Neuronal stem cell (in vitro differentiated cells): ENCODE results near the gene VSTM2L.

ENCODE experiments used
- DNase-seq: peaks from one replicate; pipeline ENCODE4 v3.0.0-alpha.2; 2013; ENCODE audit warnings: low spot score
- H2AFZ ChIP-seq: one replicate; pipeline ENCODE4 v1.6.1; 2013; ENCODE audit warnings: mild to moderate bottlenecking, low read length, inconsistent platforms
- H2AK5ac ChIP-seq: 2 replicates; pipeline ENCODE4 v1.6.1; 2013; ENCODE audit warnings: low read depth, mild to moderate bottlenecking, inconsistent platforms, low read length, moderate library complexity, mixed read lengths
- H2BK120ac ChIP-seq: 2 replicates; pipeline ENCODE4 v1.6.1; 2013; ENCODE audit warnings: low read depth, mild to moderate bottlenecking, inconsistent platforms, low read length, moderate library complexity, mixed read lengths
- H2BK12ac ChIP-seq: one replicate; pipeline ENCODE4 v1.6.1; 2013; ENCODE audit warnings: low read length, inconsistent platforms
- H2BK15ac ChIP-seq: 2 replicates; pipeline ENCODE4 v1.6.1; 2013; ENCODE audit warnings: mild to moderate bottlenecking, low read length, inconsistent platforms, mixed read lengths
- H2BK5ac ChIP-seq: one replicate; pipeline ENCODE4 v1.6.1; 2013; ENCODE audit warnings: inconsistent platforms, mild to moderate bottlenecking, low read length, moderate library complexity
- H3K14ac ChIP-seq: one replicate; pipeline ENCODE4 v1.6.1; 2013; ENCODE audit warnings: low read length, inconsistent platforms
- H3K18ac ChIP-seq: 2 replicates; pipeline ENCODE4 v1.6.1; 2013; ENCODE audit warnings: low read length, inconsistent platforms
- H3K23ac ChIP-seq: 2 replicates; pipeline ENCODE4 v1.6.1; 2013; ENCODE audit warnings: low read depth, mild to moderate bottlenecking, mixed read lengths, low read length, inconsistent platforms; ENCODE audit not compliant: poor library complexity
- H3K27ac ChIP-seq: replicated peaks from 3 replicates; pipeline ENCODE4 v1.5.1; 2013; ENCODE audit warnings: low read length, inconsistent platforms
- H3K27me3 ChIP-seq, 3 experiments: 2 replicates each; pipeline ENCODE4 v1.6.1; 2013; ENCODE audit warnings: low read length in 3 of 3, mild to moderate bottlenecking in 2 of 3, inconsistent platforms in 1 of 3, low read depth in 1 of 3, mixed read lengths in 1 of 3, moderate library complexity in 1 of 3; ENCODE audit not compliant: control insufficient read depth in 3 of 3, insufficient read depth in 3 of 3
- H3K36me3 ChIP-seq, 2 donors: replicated peaks in 1 of 2; 2 replicates each; pipeline ENCODE4 v1.6.1; 2013; ENCODE audit warnings: low read length in 2 of 2; ENCODE audit not compliant: control insufficient read depth in 2 of 2, insufficient read depth in 2 of 2
- H3K4ac ChIP-seq: 2 replicates; pipeline ENCODE4 v1.6.1; 2013; ENCODE audit warnings: inconsistent platforms, mild to moderate bottlenecking, low read length, moderate library complexity
- H3K4me1 ChIP-seq, 2 donors: 1 replicate in 1 of 2; 2 replicates in 1 of 2; pipeline ENCODE4 v1.6.1; 2013; ENCODE audit warnings: low read length in 2 of 2, low read depth in 1 of 2; ENCODE audit not compliant: control insufficient read depth in 2 of 2, insufficient read depth in 1 of 2
- H3K4me2 ChIP-seq: one replicate; pipeline ENCODE4 v1.6.1; 2013; ENCODE audit warnings: mild to moderate bottlenecking, low read length, inconsistent platforms; ENCODE audit not compliant: insufficient read depth, poor library complexity, severe bottlenecking
- H3K4me3 ChIP-seq, 2 donors: 2 replicates each; pipeline ENCODE4 v1.5.1; 2013; ENCODE audit warnings: low read length in 2 of 2, mild to moderate bottlenecking in 2 of 2, inconsistent platforms in 1 of 2, moderate library complexity in 1 of 2
- H3K79me1 ChIP-seq: one replicate; pipeline ENCODE4 v1.6.1; 2013; ENCODE audit warnings: low read depth, mild to moderate bottlenecking, inconsistent platforms, low read length, moderate library complexity
- H3K9ac ChIP-seq: one replicate; pipeline ENCODE4 v1.6.1; 2013; ENCODE audit warnings: mild to moderate bottlenecking, low read depth, low read length, inconsistent platforms; ENCODE audit not compliant: poor library complexity
- H3K9me3 ChIP-seq, 2 donors: replicated peaks in 1 of 2; 2 replicates each; pipeline versions ENCODE3 to v1.6.1; 2013; ENCODE audit warnings: low read length in 2 of 2, mild to moderate bottlenecking in 2 of 2, inconsistent platforms in 1 of 2, low read depth in 1 of 2, mixed read lengths in 1 of 2, moderate library complexity in 1 of 2; ENCODE audit not compliant: control insufficient read depth in 2 of 2, insufficient read depth in 1 of 2
- H4K8ac ChIP-seq: one replicate; pipeline ENCODE4 v1.6.1; 2013; ENCODE audit warnings: low read depth, mild to moderate bottlenecking, inconsistent platforms, low read length, moderate library complexity
- H4K91ac ChIP-seq: one replicate; pipeline ENCODE4 v1.6.1; 2013; ENCODE audit warnings: low read length, low read depth, mild to moderate bottlenecking, inconsistent platforms; ENCODE audit not compliant: poor library complexity
- WGBS, 2 donors: extraction: QIAGEN DNeasy Blood & Tissue Kit; methylation state at CpG; one replicate each; pipeline ENCODE4 v1.1.7; 2013; ENCODE audit warnings: missing lambda C conversion rate in 2 of 2, mixed read lengths in 1 of 2; ENCODE audit not compliant: insufficient read length in 2 of 2, insufficient replicate concordance in 1 of 2; ENCODE audit errors: extremely low coverage in 2 of 2; 5-methylcytosine and 5-hydroxymethylcytosine counted together

Gene VSTM2L

GRCh38 chr20:37992802-37993409 lies 90.0 kb downstream of the VSTM2L start:
- no CpG with 5 or more reads among the region's 5 CpGs for WGBS, 2 donors
- no peak overlapping the region for H2AK5ac ChIP-seq
- no peaks in the 10 kb centered on the region for H3K9me3 ChIP-seq
- peaks cover 0 to 3% of the 10 kb centered on the region in 2 donors for H3K4me1 ChIP-seq
- H3K27ac ChIP-seq, result no peak overlapping the region
- H3K14ac ChIP-seq, result no peak overlapping the region
- H3K4me2 ChIP-seq, result no peak overlapping the region
- no peak overlapping the region for H2BK15ac ChIP-seq
- no peak overlapping the region for H3K18ac ChIP-seq
- H4K91ac ChIP-seq, result no peak overlapping the region
- peaks cover 37 to 96% of the 10 kb centered on the region in 2 donors for H3K36me3 ChIP-seq
- H2BK5ac ChIP-seq, result no peak overlapping the region
- no peaks in the 10 kb centered on the region for H3K79me1 ChIP-seq
- no peak for DNase-seq
- H3K27me3 ChIP-seq, result no peaks in the 10 kb centered on the region
- no peak overlapping the region for H2AFZ ChIP-seq
- no peak overlapping the region for H2BK12ac ChIP-seq
- H4K8ac ChIP-seq, result no peak overlapping the region
- H3K9ac ChIP-seq, result no peak overlapping the region
- no peak overlapping the region for H3K23ac ChIP-seq
- no peak overlapping the region for H3K4ac ChIP-seq
- H2BK120ac ChIP-seq, result no peak overlapping the region
- H3K4me3 ChIP-seq, result no peak overlapping the region

- Histone ChIP-seq H2BK15ac (no peak overlapping the region), H2AK5ac (no peak overlapping the region), H2BK5ac (no peak overlapping the region), H3K4ac (no peak overlapping the region), H3K14ac (no peak overlapping the region), H3K9ac (no peak overlapping the region), H3K23ac (no peak overlapping the region), H3K4me1 (peaks cover 0 to 2% of the 10 kb centered on the region in 2 donors), H3K27ac (no peak overlapping the region), H3K9me3 (no peaks in the 10 kb centered on the region), H3K36me3 (peaks cover 46 to 96% of the 10 kb centered on the region in 2 donors), H2BK12ac (no peak overlapping the region), H4K8ac (no peak overlapping the region), H3K4me2 (no peak overlapping the region), H2AFZ (no peak overlapping the region), H2BK120ac (no peak overlapping the region), H3K27me3 (no peaks in the 10 kb centered on the region), H4K91ac (no peak overlapping the region), H3K4me3 (no peak overlapping the region), H3K79me1 (no peaks in the 10 kb centered on the region), H3K18ac (no peak overlapping the region)
- no peak for DNase-seq
- no CpG with 5 or more reads among the region's 4 CpGs for WGBS, 2 donors
Observed at GRCh38 chr20:37994512-37994911, 91.6 kb downstream of the VSTM2L start.
